NCI-H2227 treated with DMSO at 0.1 percent for 48 hours (cell line): ENCODE data around the gene CHTF18.

ENCODE experiments used
- DNase-seq: peaks from one replicate; lab custom pipeline; 2025; lab: John Stamatoyannopoulos, UW

The CHTF18 gene

DNA sequence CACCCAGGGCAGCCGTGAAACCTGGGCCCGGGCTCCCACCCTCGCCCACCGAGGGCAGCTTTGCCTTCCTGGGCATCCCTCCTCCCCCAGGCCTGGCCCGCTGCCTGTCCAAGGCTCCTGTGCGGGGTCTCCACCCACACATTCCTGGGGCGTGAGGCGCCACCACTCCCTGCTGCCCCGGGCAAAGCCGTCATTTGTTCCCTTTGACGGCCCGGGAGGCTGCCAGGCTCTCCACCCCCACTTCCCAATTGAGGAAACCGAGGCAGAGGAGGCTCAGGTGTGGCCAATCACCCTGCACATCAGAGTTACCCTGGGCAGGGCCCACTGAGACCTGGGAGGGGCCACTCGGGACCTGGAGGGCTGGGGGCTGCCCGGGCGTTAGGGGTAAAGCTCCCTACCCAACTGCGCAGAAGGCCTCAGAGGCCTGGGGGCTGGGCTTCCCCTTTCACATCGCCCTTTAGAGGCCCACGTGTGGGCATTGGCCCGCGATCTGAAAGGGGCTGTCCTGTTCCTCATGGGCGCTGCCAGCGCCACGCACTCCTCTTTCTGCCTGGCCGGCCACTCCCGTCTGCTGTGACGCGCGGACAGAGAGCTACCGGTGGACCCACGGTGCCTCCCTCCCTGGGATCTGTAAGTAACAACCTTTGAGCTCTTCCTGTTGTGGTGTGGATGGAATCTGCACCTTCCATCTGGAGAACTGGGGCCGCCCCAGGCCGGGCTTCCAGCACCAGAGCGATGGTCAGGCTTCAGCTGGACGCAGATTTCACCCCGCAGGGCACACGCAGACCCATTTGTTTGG is 27.7 kb upstream of the CHTF18 start, which contains the start of gene MSLN:
MSLN (plus strand) TSS at position 190 of the 799 bp plus-strand sequence. CDS start 1,947 bp downstream, outside the sequence.
- DNase-seq: no peak

- DNase-seq: no peak
Observed at GRCh38 chr16:761625-762513, 26.6 kb upstream of the CHTF18 start.

- no peak for DNase-seq
Observed at GRCh38 chr16:762595-763268, 25.7 kb upstream of the CHTF18 start.

DNA sequence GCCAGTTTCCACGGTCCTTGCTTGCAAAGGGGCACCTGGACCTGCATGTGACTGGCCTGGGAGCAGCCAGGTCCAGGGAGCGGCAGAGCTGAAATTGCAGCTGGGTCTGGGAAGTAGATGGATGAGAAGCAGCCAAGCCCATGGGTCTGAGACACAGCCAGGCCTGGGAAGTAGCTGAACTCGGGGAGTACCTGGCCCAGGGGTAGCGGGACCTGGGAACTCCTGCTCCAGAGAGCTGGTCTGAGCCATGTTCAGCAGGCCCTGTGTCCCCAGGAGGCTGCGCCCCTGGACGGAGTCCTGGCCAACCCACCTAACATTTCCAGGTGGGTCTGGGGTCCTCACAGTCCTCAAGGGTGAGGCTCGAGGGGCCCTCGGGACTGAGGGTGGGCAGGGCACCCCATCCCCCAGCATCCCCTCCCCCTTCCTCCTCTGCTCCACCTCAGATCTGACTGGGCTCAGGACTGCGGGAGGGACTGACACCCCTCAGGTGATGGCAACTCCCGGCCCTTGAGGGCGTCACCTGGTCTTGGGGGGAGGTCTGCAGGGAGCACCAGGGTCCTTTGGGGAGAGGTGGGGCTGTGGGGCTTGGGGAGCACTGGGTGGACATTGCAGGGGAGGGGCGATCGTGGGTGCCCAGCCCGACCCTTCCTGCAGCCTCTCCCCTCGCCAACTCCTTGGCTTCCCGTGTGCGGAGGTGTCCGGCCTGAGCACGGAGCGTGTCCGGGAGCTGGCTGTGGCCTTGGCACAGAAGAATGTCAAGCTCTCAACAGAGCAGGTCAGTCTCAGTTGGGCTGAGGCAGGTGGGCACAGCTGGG is 24.8 kb upstream of the CHTF18 start:
- DNase-seq: no peak

DNA sequence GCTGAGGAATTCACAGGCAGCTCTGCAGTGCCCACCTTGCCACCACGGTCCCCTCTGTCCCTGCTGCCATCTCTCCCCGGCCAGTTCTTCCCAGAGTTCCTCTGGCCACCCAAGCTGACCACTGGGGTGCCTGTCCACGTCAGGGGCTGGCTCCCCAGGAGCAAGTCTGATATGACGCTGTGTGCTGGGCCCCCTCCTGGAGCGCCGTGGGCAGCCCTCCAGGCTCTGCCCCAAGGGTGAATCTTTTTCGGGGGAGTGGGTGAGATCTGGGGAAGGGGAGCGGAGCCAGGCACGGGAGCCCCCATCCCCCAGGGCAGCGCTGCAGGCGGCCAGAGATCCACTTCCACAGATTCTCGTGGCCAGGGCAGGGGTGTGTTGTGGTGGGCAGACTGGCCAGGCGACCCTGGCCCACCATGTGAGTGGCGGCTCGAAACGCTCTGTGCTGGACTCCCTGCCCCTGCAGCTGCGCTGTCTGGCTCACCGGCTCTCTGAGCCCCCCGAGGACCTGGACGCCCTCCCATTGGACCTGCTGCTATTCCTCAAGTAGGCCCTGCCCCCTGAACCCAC is 24.2 kb upstream of the CHTF18 start:
- no peak for DNase-seq

DNA sequence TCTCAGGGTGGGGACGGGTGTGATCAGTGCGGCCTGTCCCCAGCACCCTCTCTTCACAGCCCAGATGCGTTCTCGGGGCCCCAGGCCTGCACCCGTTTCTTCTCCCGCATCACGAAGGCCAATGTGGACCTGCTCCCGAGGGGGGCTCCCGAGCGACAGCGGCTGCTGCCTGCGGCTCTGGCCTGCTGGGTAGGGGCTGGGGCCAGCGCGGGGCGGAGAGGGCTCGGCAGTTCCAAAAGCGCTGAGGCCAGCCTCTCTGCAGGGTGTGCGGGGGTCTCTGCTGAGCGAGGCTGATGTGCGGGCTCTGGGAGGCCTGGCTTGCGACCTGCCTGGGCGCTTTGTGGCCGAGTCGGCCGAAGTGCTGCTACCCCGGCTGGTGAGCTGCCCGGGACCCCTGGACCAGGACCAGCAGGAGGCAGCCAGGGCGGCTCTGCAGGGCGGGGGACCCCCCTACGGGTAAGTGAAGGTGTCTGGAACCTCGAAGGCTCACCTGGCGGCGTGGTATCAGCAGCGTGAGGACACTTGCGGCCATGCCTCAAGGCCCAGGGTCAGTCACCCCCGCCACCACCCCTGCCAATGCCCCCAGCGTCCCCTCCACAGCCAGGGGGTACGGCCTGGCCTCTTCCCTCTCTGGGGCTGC is 23.5 kb upstream of the CHTF18 start:
- DNase-seq: no peak

GRCh38 chr16:765488-765865 is 22.9 kb upstream of the CHTF18 start:
- no peak for DNase-seq

DNA sequence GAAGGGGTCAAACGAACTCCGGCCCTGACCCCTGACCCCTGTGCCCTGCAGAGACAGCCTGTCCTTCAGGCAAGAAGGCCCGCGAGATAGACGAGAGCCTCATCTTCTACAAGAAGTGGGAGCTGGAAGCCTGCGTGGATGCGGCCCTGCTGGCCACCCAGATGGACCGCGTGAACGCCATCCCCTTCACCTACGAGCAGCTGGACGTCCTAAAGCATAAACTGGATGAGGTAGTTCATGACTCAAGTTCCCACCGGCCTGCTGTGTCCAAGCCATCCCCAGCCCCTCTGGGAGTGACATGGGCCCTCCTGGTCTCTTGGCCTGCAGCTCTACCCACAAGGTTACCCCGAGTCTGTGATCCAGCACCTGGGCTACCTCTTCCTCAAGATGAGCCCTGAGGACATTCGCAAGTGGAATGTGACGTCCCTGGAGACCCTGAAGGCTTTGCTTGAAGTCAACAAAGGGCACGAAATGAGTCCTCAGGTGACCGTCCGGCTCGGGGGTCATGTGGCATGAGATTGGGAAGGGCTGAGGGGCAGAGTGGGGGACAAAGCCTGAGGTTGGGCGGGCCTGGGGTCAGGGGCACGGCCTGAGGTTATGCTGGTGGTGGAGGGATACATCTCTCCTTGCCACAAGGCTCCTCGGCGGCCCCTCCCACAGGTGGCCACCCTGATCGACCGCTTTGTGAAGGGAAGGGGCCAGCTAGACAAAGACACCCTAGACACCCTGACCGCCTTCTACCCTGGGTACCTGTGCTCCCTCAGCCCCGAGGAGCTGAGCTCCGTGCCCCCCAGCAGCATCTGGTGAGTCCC is 22.2 kb upstream of the CHTF18 start:
- DNase-seq: no peak

DNA sequence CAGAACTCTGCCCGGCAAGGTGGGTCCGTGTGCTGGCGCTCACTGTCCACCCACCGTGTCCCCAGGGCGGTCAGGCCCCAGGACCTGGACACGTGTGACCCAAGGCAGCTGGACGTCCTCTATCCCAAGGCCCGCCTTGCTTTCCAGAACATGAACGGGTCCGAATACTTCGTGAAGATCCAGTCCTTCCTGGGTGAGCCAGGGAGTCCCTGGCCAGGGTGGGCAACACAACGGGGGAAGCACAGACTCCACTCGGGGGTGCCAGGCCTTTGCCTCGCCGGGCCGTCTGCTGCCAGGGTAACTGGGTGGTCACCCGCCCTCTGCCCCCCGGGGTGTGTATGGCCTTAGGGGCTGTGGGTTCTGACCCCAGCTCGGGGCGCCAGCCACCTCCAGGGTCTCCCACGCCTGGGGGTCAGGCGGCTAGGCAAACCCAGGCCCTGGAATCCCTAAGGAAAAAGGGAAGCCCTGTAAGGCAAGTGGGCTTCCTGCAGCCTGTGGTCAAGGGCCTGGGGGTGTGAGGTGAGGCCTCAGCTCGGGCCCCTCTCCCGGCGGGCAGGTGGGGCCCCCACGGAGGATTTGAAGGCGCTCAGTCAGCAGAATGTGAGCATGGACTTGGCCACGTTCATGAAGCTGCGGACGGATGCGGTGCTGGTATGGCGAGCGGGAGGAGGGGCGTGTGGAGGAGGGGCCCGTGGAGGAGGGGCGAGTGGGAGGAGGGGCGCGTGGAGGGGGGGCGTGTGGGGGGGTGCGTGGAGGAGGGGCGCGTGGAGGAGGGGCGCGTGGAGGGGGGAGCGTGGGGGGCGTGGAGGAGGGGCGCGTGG is 21.4 kb upstream of the CHTF18 start:
- DNase-seq: no peak

GRCh38 chr16:767743-768235 is 20.6 kb upstream of the CHTF18 start:
- no peak for DNase-seq

DNA sequence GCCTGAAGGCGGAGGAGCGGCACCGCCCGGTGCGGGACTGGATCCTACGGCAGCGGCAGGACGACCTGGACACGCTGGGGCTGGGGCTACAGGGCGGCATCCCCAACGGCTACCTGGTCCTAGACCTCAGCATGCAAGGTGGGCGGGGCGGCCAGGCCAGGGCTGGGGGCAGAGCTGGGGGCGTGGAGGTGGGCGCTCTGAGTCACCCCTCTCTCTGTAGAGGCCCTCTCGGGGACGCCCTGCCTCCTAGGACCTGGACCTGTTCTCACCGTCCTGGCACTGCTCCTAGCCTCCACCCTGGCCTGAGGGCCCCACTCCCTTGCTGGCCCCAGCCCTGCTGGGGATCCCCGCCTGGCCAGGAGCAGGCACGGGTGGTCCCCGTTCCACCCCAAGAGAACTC is 20.0 kb upstream of the CHTF18 start:
- no peak for DNase-seq

DNA sequence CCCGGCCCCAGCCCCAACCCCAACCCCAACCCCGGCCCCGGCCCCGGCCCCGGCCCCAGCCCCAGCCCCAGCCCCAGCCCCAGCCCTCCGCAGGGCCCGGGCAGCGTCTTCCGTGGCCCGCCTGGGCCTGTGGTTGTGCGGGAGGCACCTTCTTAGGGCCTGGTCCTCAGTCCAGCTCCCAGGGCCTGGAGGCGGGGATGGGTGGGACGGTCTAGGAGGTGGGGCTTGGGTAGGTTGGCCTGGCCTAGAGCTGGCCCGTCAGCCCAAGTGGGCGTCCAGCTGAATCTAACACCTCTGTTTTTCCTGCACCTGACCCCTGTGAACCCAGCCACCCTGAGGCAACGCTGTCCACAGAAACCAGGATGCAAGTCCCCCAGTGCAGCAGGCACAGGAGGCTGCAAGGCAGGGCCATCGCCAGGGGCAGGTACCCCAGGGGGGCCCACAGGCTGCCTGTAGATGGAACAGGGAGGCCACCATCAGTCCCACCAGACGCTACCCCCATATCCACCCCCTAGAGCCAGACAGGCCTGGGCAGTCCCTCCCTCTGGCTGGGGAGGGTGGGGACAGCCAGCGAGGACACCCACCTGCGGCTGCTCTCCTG is 19.1 kb upstream of the CHTF18 start:
- DNase-seq: no peak

GRCh38 chr16:769934-770333 is 18.5 kb upstream of the CHTF18 start:
- DNase-seq: no peak

DNA sequence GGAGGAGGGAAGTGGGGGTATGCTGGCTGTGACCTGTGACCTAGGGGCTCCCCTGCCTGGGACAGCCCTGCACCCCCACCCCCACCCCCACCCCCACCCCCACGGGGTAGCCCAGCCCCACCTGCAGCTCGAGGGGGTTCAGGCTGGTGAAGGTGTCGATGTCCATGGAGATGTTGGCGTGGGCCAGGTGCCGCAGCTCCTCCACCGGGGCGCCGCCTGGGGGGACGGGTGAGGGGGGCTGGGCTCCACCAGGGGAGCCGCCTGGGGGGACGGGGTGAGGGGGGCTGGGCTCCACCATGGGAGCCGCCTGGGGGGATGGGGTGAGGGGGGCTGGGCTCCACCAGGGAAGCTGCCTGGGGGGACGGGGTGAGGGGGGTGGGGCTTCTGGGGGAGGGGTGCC is 18.0 kb upstream of the CHTF18 start:
- no peak for DNase-seq

- no peak for DNase-seq
Observed at GRCh38 chr16:772959-773358, 15.5 kb upstream of the CHTF18 start.

DNA sequence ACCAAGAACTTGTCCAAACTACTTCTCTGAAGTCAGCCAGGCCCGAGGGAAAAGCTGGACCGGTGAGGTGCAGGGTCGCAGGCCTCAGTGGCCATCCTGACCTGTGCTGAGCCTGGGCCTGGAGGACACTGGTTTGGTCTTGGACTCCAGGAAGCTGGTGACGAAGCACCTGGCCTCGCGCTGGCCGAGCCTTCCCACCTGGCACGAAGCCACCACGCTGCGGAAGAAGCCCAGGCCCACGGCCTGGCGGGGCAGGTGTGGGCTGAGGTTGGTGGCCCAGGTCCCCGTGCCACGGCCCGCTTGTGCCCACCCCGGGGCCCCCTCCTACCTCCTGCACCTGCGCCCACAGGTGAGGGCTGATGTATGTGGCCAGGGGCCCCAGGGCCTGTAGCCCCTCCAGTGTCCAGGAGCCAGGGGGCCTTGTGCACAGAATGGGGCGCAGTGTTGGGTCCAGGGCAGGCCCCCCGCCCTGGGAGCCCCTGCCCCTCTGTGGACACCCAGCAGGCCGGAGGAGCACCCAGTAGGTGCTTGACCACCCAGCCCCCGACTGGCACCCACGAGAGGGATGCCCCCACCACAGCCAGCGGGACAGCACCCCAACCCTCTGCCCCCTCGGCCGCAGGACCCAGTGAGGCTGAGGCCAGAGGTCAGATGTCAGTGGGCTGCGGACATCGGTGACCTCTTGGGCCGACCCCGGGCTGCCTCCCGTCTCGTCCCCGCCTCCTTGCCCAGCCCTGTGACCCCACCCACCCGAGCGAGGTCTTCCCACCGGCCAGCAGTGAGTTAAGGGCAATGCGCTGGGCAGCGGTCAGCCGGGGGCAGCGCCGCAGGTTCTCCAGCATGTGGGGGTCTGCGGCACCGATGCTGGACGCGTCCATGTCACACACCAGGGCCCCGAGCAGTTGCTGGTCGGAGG is 14.1 kb upstream of the CHTF18 start:
- DNase-seq: no peak

- no peak for DNase-seq
Observed at GRCh38 chr16:775236-775796, 13.1 kb upstream of the CHTF18 start.
